CD4-positive, alpha-beta T cell (primary cell): ENCODE results near the gene UTP15. TPM values are rescaled to one million over a fixed set of nuclear protein-coding genes. Genes with fewer than 3 reads are reported as not detected.

ENCODE experiments used
- ATAC-seq: fragments of 200-7000 bp; cut with Tn5 transposase; one replicate; pipeline ENCODE4 v1.10.0; 2022; ENCODE audit warnings: mild to moderate bottlenecking; ENCODE audit not compliant: poor library complexity
- CTCF ChIA-PET: fragments of 350-600 bp; sonication (Branson Sonifier 250); formaldehyde crosslinking; loops from one replicate; lab custom pipeline; 2021; ENCODE audit warnings: antibody characterized with exemption, inconsistent platforms; lab: Charles Lee
- POLR2A ChIA-PET: fragments of 350-600 bp; sonication (Branson Sonifier 250); formaldehyde crosslinking; loops from one replicate; lab custom pipeline; 2021; ENCODE audit warnings: antibody characterized with exemption, inconsistent platforms; lab: Charles Lee
- DNase-seq, 14 experiments: peaks; one replicate each; pipeline ENCODE4 v3.0.0-alpha.2; 2013 to 2020; ENCODE audit warnings: mixed read lengths in 2 of 14
- H3K27ac ChIP-seq, 2 donors: one replicate each; pipeline versions ENCODE4 v1.5.1 to v1.7.0; 2013; ENCODE audit warnings: low read length in 2 of 2, low read depth in 1 of 2, mild to moderate bottlenecking in 1 of 2
- H3K27me3 ChIP-seq, 2 experiments: 1 replicate in 1 of 2; 2 replicates in 1 of 2; pipeline versions ENCODE4 v1.6.1 to v1.7.0; 2013; ENCODE audit warnings: low read length in 2 of 2, control low read depth in 1 of 2, mild to moderate bottlenecking in 1 of 2, moderate library complexity in 1 of 2; ENCODE audit not compliant: insufficient read depth in 2 of 2, control insufficient read depth in 1 of 2
- H3K36me3 ChIP-seq: one replicate; pipeline ENCODE4 v1.6.1; 2013; ENCODE audit warnings: low read length, control low read depth; ENCODE audit not compliant: insufficient read depth
- H3K4me1 ChIP-seq: one replicate; pipeline ENCODE4 v1.6.1; 2013; ENCODE audit warnings: low read length, control low read depth; ENCODE audit not compliant: insufficient read depth
- H3K4me3 ChIP-seq: one replicate; pipeline ENCODE4 v1.5.1; 2013; ENCODE audit warnings: mild to moderate bottlenecking, low read length, moderate library complexity
- H3K9me3 ChIP-seq, 2 experiments: 1 replicate in 1 of 2; 2 replicates in 1 of 2; pipeline versions ENCODE4 v1.6.1 to v1.7.0; 2013; ENCODE audit warnings: low read length in 2 of 2, mild to moderate bottlenecking in 2 of 2, control low read depth in 1 of 2, moderate library complexity in 1 of 2; ENCODE audit not compliant: control insufficient read depth in 1 of 2, insufficient read depth in 1 of 2
- H3K27ac Mint-ChIP-seq: one replicate; pipeline ENCODE4 v1.8.0; 2020; ENCODE audit warnings: mixed read lengths
- H3K27me3 Mint-ChIP-seq: one replicate; pipeline ENCODE4 v1.8.0; 2021; ENCODE audit warnings: mixed read lengths
- H3K36me3 Mint-ChIP-seq: one replicate; pipeline ENCODE4 v1.8.0; 2021; ENCODE audit warnings: low read depth, mixed read lengths
- H3K4me1 Mint-ChIP-seq: one replicate; pipeline ENCODE4 v1.8.0; 2021; ENCODE audit warnings: low read depth, mixed read lengths
- H3K4me3 Mint-ChIP-seq: one replicate; pipeline ENCODE4 v1.8.0; 2020; ENCODE audit warnings: mild to moderate bottlenecking, mixed read lengths
- H3K9me3 Mint-ChIP-seq: one replicate; pipeline ENCODE4 v1.8.0; 2020; ENCODE audit warnings: mixed read lengths
- CTCF ChIP-seq: fragments of 200-600 bp; IDR thresholded peaks from one replicate; pipeline ENCODE4 v1.8.0; 2022; ENCODE audit warnings: antibody characterized with exemption, mild to moderate bottlenecking
- intact Hi-C, 2 experiments: fragments of 100-400 bp; cut with DNase I in 1 of 2; cut with micrococcal nuclease in 1 of 2; formaldehyde crosslinking; loops; one replicate each; pipeline versions ENCODE4 v1.15.1 to v1.9.0; 2023 to 2025; cut with DNase I, micrococcal nuclease
- total RNA-seq, 174 experiments: library from RNA in 2 of 174; stranded (reverse) in 2 of 174; gene quantifications; one replicate each; pipeline ENCODE4 v1.2.3 and lab custom pipeline; 2021 to 2026

The UTP15 gene
- total RNA-seq, 2 experiments from 2014 or later: 52.0 to 55.2 TPM

- Histone ChIP-seq H3K27ac (no peak overlapping the region), H3K36me3 (no peaks in the 10 kb centered on the region), H3K27me3 (peaks cover 16 to 41% of the 10 kb centered on the region in 2 experiments), H3K4me3 (no peak overlapping the region), H3K4me1 (peaks cover 6% of the 10 kb centered on the region), H3K9me3 (no peaks in the 10 kb centered on the region)
- intact Hi-C loops: no loop called here
- Mint-ChIP-seq H3K4me1 (no peaks in the 10 kb centered on the region), H3K4me3 (no peak overlapping the region), H3K9me3 (no peaks in the 10 kb centered on the region), H3K27ac (no peak overlapping the region), H3K36me3 (no peaks in the 10 kb centered on the region), H3K27me3 (peaks cover 47% of the 10 kb centered on the region)
- POLR2A ChIA-PET: no interaction called here
- no peak for ATAC-seq
- TF ChIP-seq CTCF: no peak
- CTCF ChIA-PET: no interaction called here
- DNase-seq: no peak
These were observed 65.2 kb downstream of the UTP15 start for GRCh38 chr5:73630765-73631164.

- intact Hi-C loops: no loop called here
- H3K27ac ChIP-seq: no peak overlapping the region
- CTCF ChIA-PET: no interaction called here
- no peak for TF ChIP-seq CTCF
- Mint-ChIP-seq H3K36me3 (no peaks in the 10 kb centered on the region), H3K27ac (no peak overlapping the region), H3K4me3 (no peak overlapping the region), H3K4me1 (no peaks in the 10 kb centered on the region), H3K27me3 (peaks cover 47% of the 10 kb centered on the region), H3K9me3 (no peaks in the 10 kb centered on the region)
- no peaks in the 10 kb centered on the region for H3K36me3 ChIP-seq
- no peaks in the 10 kb centered on the region for H3K9me3 ChIP-seq
- H3K4me1 ChIP-seq: peaks cover 2% of the 10 kb centered on the region
- DNase-seq (no peak), ATAC-seq (no peak)
- no peak overlapping the region for H3K4me3 ChIP-seq
- POLR2A ChIA-PET: no interaction called here
- H3K27me3 ChIP-seq: peaks cover 16 to 38% of the 10 kb centered on the region in 2 experiments
These were observed 66.0 kb downstream of the UTP15 start for GRCh38 chr5:73631500-73631899.

Other genes starting within 250 kb of the UTP15 start
- not detected for gene FOXD1, start 117.0 kb upstream of the UTP15 start, total RNA-seq
- gene BTF3, start 67.3 kb upstream of the UTP15 start, total RNA-seq: 100 to 1,000 TPM; 756 to 769 TPM
- 10 to 100 TPM; 45.0 to 45.1 TPM for gene ANKRA2, start 104 bp upstream of the UTP15 start, total RNA-seq
- gene ARHGEF28, start 60.5 kb downstream of the UTP15 start, total RNA-seq: not detected